HepG2 (cell line): ENCODE data around the gene RGS6. TPM values are rescaled to one million over a fixed set of nuclear protein-coding genes. Genes with fewer than 3 reads are reported as not detected.

Experiments used
- ATAC-seq: fragments of 200-7000 bp; cut with Tn5 transposase; 3 replicates; pipeline ENCODE4 v1.9.1; 2020; ENCODE audit warnings: mild to moderate bottlenecking, moderate library complexity
- BruUV-seq: library from RNA; stranded (reverse); fragments of 400-500 nt; replicated peaks from 2 replicates; lab custom pipeline; 2021; lab: Mats Ljungman, UMichigan
- CTCF ChIA-PET: fragments of 300-600 bp; formaldehyde crosslinking; extraction: SDS; loops from one replicate; lab custom pipeline; 2021; ENCODE audit warnings: low total read pairs, inconsistent platforms, low intra/inter-chr PET ratio; lab: Yijun Ruan, JAX
- POLR2A ChIA-PET: fragments of 350-600 bp; sonication (Branson Sonifier 250); formaldehyde crosslinking; loops from one replicate; lab custom pipeline; 2020; ENCODE audit warnings: antibody characterized with exemption, inconsistent platforms; lab: Yijun Ruan, JAX
- DNase-seq: peaks from one replicate; pipeline ENCODE4 v3.0.0-alpha.2; 2015; ENCODE audit warnings: low spot score
- FAIRE-seq: peaks from 3 replicates; lab custom pipeline; 2011; peaks lifted over from hg19 to GRCh38; lab: Jason Lieb, UNC
- H2AFZ ChIP-seq: one replicate; pipeline ENCODE4 v1.6.1; 2011; ENCODE audit warnings: low read length, inconsistent platforms
- H3K27ac ChIP-seq: fragments of 300-600 bp; 3 replicates; pipeline ENCODE4 v1.8.0; 2011; ENCODE audit warnings: mixed run types, mild to moderate bottlenecking, mixed read lengths, low read length, inconsistent platforms; ENCODE audit not compliant: insufficient read depth; ENCODE audit errors: extremely low read length
- H3K27me3 ChIP-seq, 2 experiments: fragments of 200-600 bp in 1 of 2; 2 replicates in 1 of 2; 3 replicates in 1 of 2; pipeline versions ENCODE4 v1.6.0 to v1.8.0; 2011; ENCODE audit warnings: low read length in 2 of 2, mild to moderate bottlenecking in 2 of 2, moderate library complexity in 2 of 2, inconsistent platforms in 1 of 2; ENCODE audit not compliant: insufficient read depth in 2 of 2, control insufficient read depth in 1 of 2
- H3K36me3 ChIP-seq, 2 experiments: fragments of 200-600 bp in 1 of 2; replicated peaks in 1 of 2; 2 replicates in 1 of 2; 3 replicates in 1 of 2; pipeline versions ENCODE4 v1.5.1 to v1.8.0; 2011; ENCODE audit warnings: low read length in 2 of 2, inconsistent platforms in 1 of 2; ENCODE audit not compliant: insufficient read depth in 2 of 2, control insufficient read depth in 1 of 2
- H3K4me1 ChIP-seq: 2 replicates; pipeline ENCODE4 v1.5.1; 2012; ENCODE audit warnings: low read length, inconsistent platforms; ENCODE audit not compliant: insufficient read depth
- H3K4me2 ChIP-seq: 2 replicates; pipeline ENCODE4 v1.6.0; 2011; ENCODE audit warnings: low read depth, low read length, inconsistent platforms
- H3K4me3 ChIP-seq, 3 experiments: fragments of 200-600 bp in 1 of 3; sonication (generic), shearing (Covaris generic) in 1 of 3; replicated peaks in 1 of 3; 2 replicates each; pipeline ENCODE4 v1.5.1; 2011 to 2016; ENCODE audit warnings: low read length in 3 of 3, inconsistent platforms in 2 of 3, low read depth in 2 of 3, mild to moderate bottlenecking in 2 of 3, control low read depth in 1 of 3, mixed read lengths in 1 of 3; ENCODE audit not compliant: insufficient read depth in 1 of 3
- H3K79me2 ChIP-seq: one replicate; pipeline ENCODE4 v1.6.1; 2011; ENCODE audit warnings: low read length, inconsistent platforms; ENCODE audit not compliant: insufficient read depth
- H3K9ac ChIP-seq: 2 replicates; pipeline ENCODE4 v1.6.0; 2011; ENCODE audit warnings: mild to moderate bottlenecking, low read depth, low read length, inconsistent platforms; ENCODE audit not compliant: insufficient read depth
- H3K9me3 ChIP-seq: 2 replicates; pipeline ENCODE4 v1.5.1; 2012; ENCODE audit warnings: mild to moderate bottlenecking, low read length
- H4K20me1 ChIP-seq: 2 replicates; pipeline ENCODE4 v1.6.0; 2011; ENCODE audit warnings: inconsistent platforms, mild to moderate bottlenecking, low read length, moderate library complexity; ENCODE audit not compliant: insufficient read depth
- ADNP ChIP-seq: sonication (generic); formaldehyde crosslinking; IDR thresholded peaks from 2 replicates; pipeline ENCODE4 v1.4.0; 2020; ENCODE audit warnings: missing genetic modification reagents
- AGO2 ChIP-seq: fragments of 200-400 bp; formaldehyde crosslinking; optimal IDR thresholded peaks from 2 replicates; pipeline ENCODE3; 2017; ENCODE audit warnings: mild to moderate bottlenecking, low read depth, low read length, moderate library complexity
- CHD2 ChIP-seq: IDR thresholded peaks from 2 replicates; pipeline ENCODE4 v1.6.1; 2011; ENCODE audit warnings: low read depth, low read length, improper control_type of control experiment
- FOXC1 ChIP-seq: sonication (generic); formaldehyde crosslinking; IDR thresholded peaks from 2 replicates; pipeline ENCODE4 v1.8.0; 2022; ENCODE audit warnings: mild to moderate bottlenecking, missing genetic modification reagents, borderline replicate concordance
- GMEB2 ChIP-seq: IDR thresholded peaks from 2 replicates; pipeline ENCODE4 v1.6.1; 2016; ENCODE audit warnings: missing biosample characterization, missing genetic modification reagents, low read depth
- GZF1 ChIP-seq: sonication (generic); formaldehyde crosslinking; IDR thresholded peaks from 2 replicates; pipeline ENCODE4 v1.5.1; 2020; ENCODE audit warnings: mild to moderate bottlenecking, missing genetic modification reagents
- KAT8 ChIP-seq: IDR thresholded peaks from 2 replicates; pipeline ENCODE4 v1.6.1; 2016; ENCODE audit warnings: missing genetic modification reagents, missing compliant biosample characterization
- PHF21A ChIP-seq: sonication (generic); formaldehyde crosslinking; IDR thresholded peaks from 2 replicates; pipeline ENCODE4 v1.5.0; 2020; ENCODE audit warnings: mild to moderate bottlenecking, missing genetic modification reagents
- PRPF4 ChIP-seq: fragments of 200-400 bp; formaldehyde crosslinking; IDR thresholded peaks from 2 replicates; pipeline ENCODE4 v1.6.1; 2016; ENCODE audit warnings: low read length, low read depth; ENCODE audit not compliant: poor library complexity, severe bottlenecking
- RELA ChIP-seq: sonication (generic); formaldehyde crosslinking; IDR thresholded peaks from 2 replicates; pipeline ENCODE4 v1.4.0; 2020; ENCODE audit warnings: missing genetic modification reagents
- STAT6 ChIP-seq: sonication (generic); formaldehyde crosslinking; IDR thresholded peaks from 2 replicates; pipeline ENCODE4 v1.4.0; 2020; ENCODE audit warnings: missing genetic modification reagents, mild to moderate bottlenecking, borderline replicate concordance
- THAP8 ChIP-seq: sonication (generic); formaldehyde crosslinking; IDR thresholded peaks from 2 replicates; pipeline ENCODE4 v1.5.1; 2020; ENCODE audit warnings: missing genetic modification reagents, mild to moderate bottlenecking, borderline replicate concordance
- TIGD3 ChIP-seq: sonication (generic); formaldehyde crosslinking; IDR thresholded peaks from 2 replicates; pipeline ENCODE4 v1.5.1; 2020; ENCODE audit warnings: mild to moderate bottlenecking, missing genetic modification reagents, borderline replicate concordance
- ZNF225 ChIP-seq: sonication (generic); formaldehyde crosslinking; IDR thresholded peaks from 2 replicates; pipeline ENCODE4 v1.4.0; 2020; ENCODE audit warnings: mild to moderate bottlenecking, missing genetic modification reagents
- ZNF543 ChIP-seq: sonication (generic); formaldehyde crosslinking; IDR thresholded peaks from 2 replicates; pipeline ENCODE4 v1.4.0; 2020; ENCODE audit warnings: mild to moderate bottlenecking, missing genetic modification reagents
- WGBS: methylation state at CpG from one replicate; pipeline ENCODE4 v1.1.6; 2017; ENCODE audit warnings: low lambda C conversion rate; 5-methylcytosine and 5-hydroxymethylcytosine counted together
- in situ Hi-C: cut with HindIII; loops from 2 replicates; pipeline ENCODE4 v1.10.0; 2017; ENCODE audit warnings: low pct_unique_long_range_greater_than_20kb; ENCODE audit not compliant: extremely low pct_ligation_motif_present
- intact Hi-C: fragments of 100-400 bp; cut with micrococcal nuclease; formaldehyde crosslinking; loops from one replicate; pipeline ENCODE4 v1.10.0; 2022; ENCODE audit not compliant: unreplicated experiment
- polyA plus RNA-seq, 8 experiments: library from polyadenylated mRNA; depleted of rRNA in 3 of 8; stranded (reverse) in 7 of 8; unstranded in 1 of 8; fragments of >200 nt; fragmentation: Illumina TruSeq in 4 of 8; extraction: Trizol in 4 of 8; gene quantifications; 2 replicates each; pipeline versions ENCODE4 v1.2.1 to v1.2.3, GENCODE V29; 2011 to 2016; ENCODE audit warnings: low read depth in 4 of 8, missing spikeins in 1 of 8, mixed read lengths in 1 of 8; ENCODE audit not compliant: insufficient read depth in 1 of 8
- total RNA-seq, 5 experiments: library from RNA; depleted of rRNA; stranded (reverse); fragments of >200 nt; fragmentation: Illumina TruSeq; extraction: Trizol; gene quantifications; 2 replicates each; pipeline ENCODE4 v1.2.3, GENCODE V29; 2016; ENCODE audit warnings: low read depth in 1 of 5

RGS6 gene
- total and polyA plus RNA-seq, 2 of the 13 experiments (the other 11 are each of a cell fraction or from before 2014, with no cell fraction given), result not detected

GRCh38 chr14:72471346-72471745 lies 539.1 kb downstream of the RGS6 start (continued):
- no peak for TF ChIP-seq GMEB2 (CRISPR knock-in tag)
- no peak for TF ChIP-seq FOXC1 (CRISPR knock-in tag)
- no peak for TF ChIP-seq ZNF225 (CRISPR knock-in tag)
- TF ChIP-seq KAT8, result no peak

GRCh38 chr14:72472845-72473244 lies 540.6 kb downstream of the RGS6 start:
- ATAC-seq (no peak), FAIRE-seq (no peak)
- POLR2A ChIA-PET, result no interaction called here
- TF ChIP-seq ZNF543 (CRISPR knock-in tag) (no peak), CHD2 (no peak), PRPF4 (no peak), PHF21A (CRISPR knock-in tag) (no peak), STAT6 (no peak), GZF1 (CRISPR knock-in tag) (no peak), AGO2 (no peak), ADNP (CRISPR knock-in tag) (no peak), TIGD3 (CRISPR knock-in tag) (no peak), THAP8 (CRISPR knock-in tag) (no peak), RELA (CRISPR knock-in tag) (no peak)

More at GRCh38 chr14:72472845-72473244, 540.6 kb downstream of the RGS6 start:
- CTCF ChIA-PET, result no interaction called here
- no TSS peak for BruUV-seq
- Histone ChIP-seq H3K4me3 (no peak overlapping the region), H4K20me1 (no peaks in the 10 kb centered on the region), H3K9ac (no peak overlapping the region), H3K27me3 (peaks cover 0 to 6% of the 10 kb centered on the region in 2 experiments; a peak in 2 of 5 replicates), H3K4me2 (no peak overlapping the region), H3K9me3 (no peaks in the 10 kb centered on the region), H3K27ac (no peak overlapping the region), H3K79me2 (no peaks in the 10 kb centered on the region), H3K36me3 (no peaks in the 10 kb centered on the region), H3K4me1 (no peaks in the 10 kb centered on the region), H2AFZ (no peak overlapping the region)
- in situ Hi-C loops (no loop called here), intact Hi-C loops (no loop called here)
- WGBS, result 61% methylated on average over 14 of the region's 14 CpGs
- no peak for DNase-seq
